ENCODE data around the gene PLD1. TPM values are rescaled to one million over a fixed set of nuclear protein-coding genes. Genes with fewer than 3 reads are reported as not detected.

The PLD1 gene
- total RNA-seq, 1 donor from 2014 or later = 56.5 TPM

DNA sequence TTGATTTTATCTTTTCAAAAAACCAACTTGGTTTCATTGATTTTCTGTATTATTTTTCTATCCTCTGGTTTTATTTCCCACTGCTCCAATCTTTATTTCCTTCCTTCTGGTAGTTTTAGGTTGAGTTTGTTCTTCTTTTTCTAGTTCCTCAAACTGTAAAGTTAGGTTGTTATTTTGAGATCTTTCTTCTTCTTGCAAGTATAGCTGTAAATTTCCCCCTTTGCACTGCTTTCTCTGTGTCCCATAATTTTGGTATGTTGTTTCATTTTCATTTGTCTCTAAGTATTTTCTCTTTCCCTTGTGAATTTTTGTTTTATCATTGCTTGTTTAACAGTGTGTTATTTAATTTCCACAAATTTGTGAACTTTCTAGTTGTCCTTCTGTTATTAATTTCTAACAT is 120.0 kb downstream of the PLD1 start:
- intact Hi-C loops (cut with DNase I) = no loop called here
- DNase-seq (ENCODE audit: low spot score) = no peak

GRCh38 chr3:171688593-171688992 is 121.7 kb downstream of the PLD1 start:
- no peak for DNase-seq (ENCODE audit: low spot score)
- intact Hi-C loops (cut with DNase I) = no loop called here

DNA sequence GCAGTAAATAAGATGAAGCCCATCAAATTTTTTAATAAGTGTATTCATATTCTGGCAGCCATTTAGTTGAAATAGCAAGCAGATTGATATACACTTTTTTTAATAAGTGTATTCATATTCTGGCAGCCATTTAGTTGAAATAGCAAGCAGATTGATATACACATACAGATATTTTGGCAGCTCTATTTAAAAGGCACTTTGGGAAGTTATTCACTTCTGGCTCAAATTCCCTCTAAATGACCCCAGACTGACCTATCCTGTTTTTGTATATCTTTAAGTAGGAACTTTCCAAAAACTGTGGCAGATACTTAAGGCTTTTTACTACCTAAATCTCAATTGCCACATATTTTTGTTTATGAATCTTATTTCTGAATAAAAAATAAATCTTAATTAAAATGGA is 122.3 kb downstream of the PLD1 start:
- DNase-seq (ENCODE audit: low spot score) = no peak
- intact Hi-C loops (cut with DNase I) = no loop called here

DNA sequence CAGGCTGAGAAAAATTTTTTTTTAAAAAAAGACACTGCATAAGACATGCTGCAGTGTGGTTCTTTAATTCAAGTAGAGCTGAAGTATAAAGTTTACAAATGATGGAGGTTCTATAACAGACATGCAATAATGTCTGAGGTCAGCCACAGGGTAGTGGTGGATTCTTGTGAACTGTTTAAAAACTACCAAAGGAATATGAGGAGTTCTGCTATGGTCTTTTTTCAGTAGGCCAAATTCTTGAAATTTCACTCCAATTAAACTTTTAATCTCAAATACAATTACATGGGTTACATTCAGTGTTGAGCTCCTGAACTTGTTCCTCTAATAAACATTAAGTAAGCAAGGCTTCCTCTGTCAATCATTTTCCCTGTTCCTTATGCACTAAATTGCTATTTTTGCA is 122.7 kb downstream of the PLD1 start:
- intact Hi-C loops (cut with DNase I) = no loop called here

GRCh38 chr3:171687064-171687463 is 123.2 kb downstream of the PLD1 start:
- no peak for DNase-seq (ENCODE audit: low spot score)
- intact Hi-C loops (cut with DNase I) = no loop called here

More for the DNA sequence above, 122.7 kb downstream of the PLD1 start:
- no peak for DNase-seq (ENCODE audit: low spot score)

GRCh38 chr3:171685116-171685895 is 125.0 kb downstream of the PLD1 start:
- intact Hi-C loops (cut with DNase I) = no loop called here
- DNase-seq (ENCODE audit: low spot score) = no peak

GRCh38 chr3:171684221-171684620 is 126.1 kb downstream of the PLD1 start:
- intact Hi-C loops (cut with DNase I) = no loop called here
- DNase-seq (ENCODE audit: low spot score) = no peak

GRCh38 chr3:171682743-171683142 is 127.5 kb downstream of the PLD1 start:
- intact Hi-C loops (cut with DNase I) = no loop called here
- no peak for DNase-seq (ENCODE audit: low spot score)

GRCh38 chr3:171680726-171681411 is 129.4 kb downstream of the PLD1 start:
- DNase-seq (ENCODE audit: low spot score) = no peak
- intact Hi-C loops (cut with DNase I) = no loop called here

DNA sequence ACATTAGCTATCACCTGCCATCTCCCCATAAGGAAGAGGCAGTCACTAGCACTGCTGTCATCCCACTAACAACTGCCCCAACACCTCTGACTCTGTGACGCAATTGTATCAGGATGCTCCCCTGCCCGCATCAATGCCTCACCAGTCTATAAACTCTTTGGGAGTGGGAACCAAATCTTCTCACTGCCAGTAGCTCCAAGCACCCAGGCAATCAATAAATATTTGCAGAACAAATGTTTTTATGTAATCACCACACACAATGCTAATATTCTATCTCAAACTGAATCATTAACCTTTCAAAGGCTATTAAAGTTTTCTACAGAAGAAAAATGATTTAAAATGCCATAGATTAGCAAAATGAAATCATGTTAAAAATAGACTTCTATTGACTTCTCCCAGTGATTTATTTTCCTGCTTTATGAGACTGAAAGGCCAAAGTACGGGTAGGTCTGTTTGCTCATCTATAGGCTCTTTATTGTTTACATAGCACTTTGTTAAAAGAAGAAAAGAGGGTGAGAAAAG is 131.3 kb downstream of the PLD1 start:
- intact Hi-C loops (cut with DNase I) = no loop called here
- DNase-seq (ENCODE audit: low spot score) = no peak

GRCh38 chr3:171677706-171678105 is 132.6 kb downstream of the PLD1 start:
- intact Hi-C loops (cut with DNase I) = no loop called here

DNA sequence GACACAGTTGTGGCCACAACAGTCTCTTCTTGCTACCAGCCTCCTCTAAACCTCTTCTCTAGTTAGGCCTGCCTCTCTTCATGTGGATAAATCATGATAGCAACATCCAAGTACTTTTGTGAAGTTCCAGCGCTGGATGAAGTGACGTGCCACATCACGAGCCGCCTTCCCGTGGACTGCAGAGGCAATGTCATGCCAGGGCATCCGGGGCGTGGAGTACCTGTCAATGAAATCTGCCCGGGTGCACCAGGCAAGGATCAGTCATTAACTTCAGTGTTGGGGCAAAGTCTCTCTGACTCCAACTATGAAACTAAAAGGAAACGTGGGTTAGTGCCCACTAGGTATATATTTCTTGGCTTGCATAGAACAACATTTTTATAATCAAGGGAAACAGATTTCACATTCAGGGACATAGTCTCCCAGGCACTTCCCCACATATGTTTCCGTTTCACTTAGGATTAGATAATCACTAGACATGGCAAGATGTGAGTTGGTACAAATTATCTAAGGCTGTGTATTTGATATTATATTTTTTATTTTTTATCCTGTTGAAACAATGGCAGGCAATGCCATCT is 133.6 kb downstream of the PLD1 start:
- intact Hi-C loops (cut with DNase I) = no loop called here

More at GRCh38 chr3:171677706-171678105, 132.6 kb downstream of the PLD1 start:
- DNase-seq (ENCODE audit: low spot score) = no peak

DNA sequence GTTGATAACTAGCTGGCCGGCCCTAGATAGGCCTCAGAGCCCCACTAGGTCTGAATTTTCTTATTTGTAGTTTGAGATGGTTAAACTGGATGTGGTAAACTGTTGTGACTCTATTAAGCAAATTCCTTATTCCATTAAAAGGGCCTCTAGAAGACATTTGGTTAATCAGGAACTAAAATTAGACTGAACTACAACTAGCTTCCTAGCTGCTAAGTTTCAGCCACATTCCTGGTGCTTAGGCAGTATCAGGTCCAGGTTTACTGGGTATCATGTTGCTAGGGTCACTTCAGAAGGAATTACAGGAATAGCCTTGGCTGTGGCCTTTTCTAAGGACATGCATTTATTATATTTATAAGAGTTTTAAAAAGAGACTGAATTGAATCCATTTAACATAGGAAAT is 136.3 kb downstream of the PLD1 start:
- no peak for DNase-seq (ENCODE audit: low spot score)
- intact Hi-C loops (cut with DNase I) = no loop called here

More for the DNA sequence above, 133.6 kb downstream of the PLD1 start:
- no peak for DNase-seq (ENCODE audit: low spot score)

GRCh38 chr3:171672538-171672937 is 137.7 kb downstream of the PLD1 start:
- intact Hi-C loops (cut with DNase I) = no loop called here
- DNase-seq (ENCODE audit: low spot score) = no peak

DNA sequence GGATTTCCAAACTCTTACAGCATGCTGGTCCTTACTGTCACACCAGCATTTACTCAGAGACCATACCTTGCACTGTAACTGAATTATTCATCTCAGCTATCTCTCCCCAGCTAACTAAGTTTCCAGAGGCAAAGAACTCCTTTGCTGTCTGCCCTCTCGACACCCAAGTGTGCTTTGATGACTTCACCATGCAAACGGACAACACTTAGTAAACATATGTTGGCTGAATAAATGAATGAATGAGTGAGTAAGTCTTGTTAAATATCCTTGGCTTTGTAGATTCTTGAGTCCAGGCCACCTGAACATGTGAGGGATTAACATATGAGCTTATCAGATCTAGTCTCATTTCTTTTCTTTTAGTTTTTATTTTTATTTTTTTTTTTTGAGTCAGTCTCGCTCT is 138.2 kb downstream of the PLD1 start:
- DNase-seq (ENCODE audit: low spot score) = no peak
- intact Hi-C loops (cut with DNase I) = no loop called here

DNA sequence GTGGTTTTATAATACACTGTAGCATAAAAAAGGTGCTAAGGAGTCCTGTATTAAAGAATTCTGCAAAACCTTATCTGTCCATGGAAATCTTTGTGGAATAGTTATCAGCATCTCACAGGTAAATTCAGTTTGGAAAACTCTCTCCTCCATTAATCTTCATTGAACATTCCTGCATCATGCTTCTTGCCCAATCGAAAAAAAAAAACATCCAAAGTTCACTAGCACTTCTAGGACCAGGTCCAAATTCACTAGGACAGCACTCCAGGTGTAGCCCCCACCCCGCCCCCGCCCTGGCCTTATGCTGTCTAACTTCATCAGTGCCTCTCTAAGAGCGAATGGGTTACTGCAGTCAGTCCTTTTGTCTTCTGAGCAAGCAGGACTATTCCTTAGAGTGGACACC is 138.6 kb downstream of the PLD1 start:
- intact Hi-C loops (cut with DNase I) = no loop called here
- no peak for DNase-seq (ENCODE audit: low spot score)

GRCh38 chr3:171666516-171666915 is 143.8 kb downstream of the PLD1 start:
- DNase-seq (ENCODE audit: low spot score) = no peak
- intact Hi-C loops (cut with DNase I) = no loop called here

DNA sequence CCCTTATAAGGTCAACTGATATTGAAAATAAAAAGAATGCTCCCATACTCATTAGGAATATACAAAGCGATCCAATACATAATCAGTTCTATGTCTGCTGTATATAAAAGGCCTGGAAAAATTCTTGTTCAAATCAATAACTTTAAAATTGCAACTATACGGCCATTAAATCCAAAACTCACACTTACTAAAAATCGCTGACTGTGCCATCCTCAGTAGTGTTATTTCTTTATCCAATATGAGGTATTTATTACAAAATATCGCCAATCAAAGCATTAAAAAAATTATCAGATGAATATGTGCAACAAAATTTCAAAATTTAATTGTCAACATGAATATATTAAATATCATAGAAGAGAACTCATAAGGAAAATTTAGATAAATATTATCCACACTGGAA is 146.5 kb downstream of the PLD1 start:
- intact Hi-C loops (cut with DNase I) = no loop called here

DNA sequence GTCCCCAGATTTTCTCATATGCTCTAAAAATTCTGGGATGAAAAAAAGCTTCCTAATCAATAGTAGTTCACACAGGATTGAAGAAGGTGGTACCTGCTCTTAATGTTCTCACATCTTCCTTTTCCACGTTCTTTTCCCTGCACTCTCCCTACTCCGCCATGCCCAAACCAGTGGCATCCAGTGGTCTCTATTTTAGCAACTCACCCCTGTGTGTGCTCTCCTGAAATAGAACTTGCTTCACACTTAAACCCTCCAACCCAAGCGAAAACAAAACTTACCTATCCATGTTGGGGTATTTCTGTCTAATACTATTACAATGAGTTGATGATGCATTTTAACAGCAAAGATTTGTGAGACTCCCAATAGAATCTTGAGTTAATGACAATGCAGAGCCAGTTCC is 148.8 kb downstream of the PLD1 start:
- intact Hi-C loops (cut with DNase I) = no loop called here
- no peak for DNase-seq (ENCODE audit: low spot score)

More for the DNA sequence above, 146.5 kb downstream of the PLD1 start:
- no peak for DNase-seq (ENCODE audit: low spot score)

DNA sequence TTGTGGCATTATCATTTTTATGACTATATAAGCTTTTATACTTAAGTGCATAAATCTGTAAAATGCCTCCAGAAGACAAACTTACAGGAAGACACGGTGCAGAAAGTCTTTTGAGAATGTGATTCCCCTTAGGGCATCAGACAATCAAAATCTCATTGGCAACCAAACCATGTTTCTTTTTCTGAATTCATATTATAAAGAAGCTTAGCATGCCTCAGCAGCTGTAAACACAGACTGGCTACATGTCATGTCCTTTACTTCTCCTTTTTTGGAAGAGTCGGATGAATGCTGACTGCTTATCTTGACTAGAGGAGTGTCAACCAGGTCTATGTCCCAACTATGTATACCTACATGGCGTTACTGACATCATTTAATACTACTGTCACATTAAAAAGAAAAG is 150.1 kb downstream of the PLD1 start:
- intact Hi-C loops (cut with DNase I) = no loop called here
- no peak for DNase-seq (ENCODE audit: low spot score)

- no peak for DNase-seq (ENCODE audit: low spot score)
- intact Hi-C loops (cut with DNase I) = loop anchor here (10.0 kb wide), 1 partner anchor 386 kb away; no protein-coding TSS in a partner anchor
Observed at GRCh38 chr3:171658841-171659240, 151.4 kb downstream of the PLD1 start.
